ENCODE results near the gene PRKX.
"Not testable (repeated sequence)": the region's sequence is repeated elsewhere in the genome, so short reads cannot be mapped to it uniquely, and the experiment has no call there.

PRKX gene

GRCh38 chrX:3560010-3560409 is 153.4 kb downstream of the PRKX start:
- DNase-seq: not testable (repeated sequence)

Measured in activated T-cell treated with anti-CD3 and anti-CD28 coated beads, Interleukin-2, amount 50 U/mL, for 1 hour (primary cell).